Ishikawa (cell line): ENCODE data around the gene LATS2.

ENCODE experiments used
- EP300 ChIP-seq: IDR thresholded peaks from 2 replicates; pipeline ENCODE4 v1.6.1; 2012; ENCODE audit warnings: borderline replicate concordance
- TEAD4 ChIP-seq: IDR thresholded peaks from 2 replicates; pipeline ENCODE4 v1.6.1; 2012
- TF ChIP-seq, protein P1 (sequence below): IDR thresholded peaks from 2 replicates; pipeline ENCODE4 v1.6.1; 2012

- TF ChIP-seq TEAD4 (no peak), EP300 (no peak)
- TF ChIP-seq, protein P1, sequence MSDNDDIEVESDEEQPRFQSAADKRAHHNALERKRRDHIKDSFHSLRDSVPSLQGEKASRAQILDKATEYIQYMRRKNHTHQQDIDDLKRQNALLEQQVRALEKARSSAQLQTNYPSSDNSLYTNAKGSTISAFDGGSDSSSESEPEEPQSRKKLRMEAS = no peak
These were observed 80.5 kb downstream of the LATS2 start for GRCh38 chr13:20980899-20981298.
